GM18868 (cell line): ENCODE results near the gene TMBIM4.

Experiments used
- ATAC-seq: cut with Tn5 transposase; IDR thresholded peaks from one replicate; pipeline ENCODE4 v1.9.1; 2021; ENCODE audit warnings: mild to moderate bottlenecking, moderate library complexity; ENCODE audit not compliant: unreplicated experiment

Gene TMBIM4

DNA sequence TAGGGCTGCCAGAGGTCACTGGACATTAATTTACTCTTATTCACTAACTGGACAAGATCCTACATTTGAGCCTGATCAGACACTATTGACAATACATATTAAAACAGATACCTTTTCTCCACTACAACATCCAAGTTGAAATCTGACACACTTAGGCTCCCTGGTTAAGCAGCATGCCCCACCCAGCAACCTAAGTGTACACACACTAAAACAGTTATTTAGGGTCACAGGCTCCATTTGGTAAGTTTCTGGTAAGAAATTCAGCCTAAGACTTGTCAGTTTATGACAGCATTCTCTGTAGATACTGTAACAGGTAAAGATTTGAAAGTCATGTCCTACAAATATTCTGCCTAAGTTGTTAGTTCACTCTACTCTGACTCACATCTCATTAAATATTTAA is 27.0 kb downstream of the TMBIM4 start:
- ATAC-seq = no peak

DNA sequence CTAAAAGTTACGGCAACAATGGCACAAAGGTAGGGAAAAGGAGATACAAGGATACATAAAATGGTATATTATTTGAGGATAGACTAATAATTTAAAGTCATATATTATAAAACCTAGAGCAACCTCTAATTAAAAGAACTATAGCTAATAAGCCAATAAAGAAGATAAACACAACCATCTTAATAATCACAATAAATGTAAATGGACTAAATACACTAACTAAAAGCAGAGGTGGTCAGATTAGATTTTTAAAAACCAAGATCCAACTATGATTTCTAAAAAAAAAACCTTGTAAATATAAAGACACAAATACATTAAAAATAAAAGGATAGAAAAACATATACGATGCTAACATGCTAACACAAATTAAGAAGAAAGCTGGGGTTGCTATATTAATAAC is 28.5 kb downstream of the TMBIM4 start:
- no peak for ATAC-seq

DNA sequence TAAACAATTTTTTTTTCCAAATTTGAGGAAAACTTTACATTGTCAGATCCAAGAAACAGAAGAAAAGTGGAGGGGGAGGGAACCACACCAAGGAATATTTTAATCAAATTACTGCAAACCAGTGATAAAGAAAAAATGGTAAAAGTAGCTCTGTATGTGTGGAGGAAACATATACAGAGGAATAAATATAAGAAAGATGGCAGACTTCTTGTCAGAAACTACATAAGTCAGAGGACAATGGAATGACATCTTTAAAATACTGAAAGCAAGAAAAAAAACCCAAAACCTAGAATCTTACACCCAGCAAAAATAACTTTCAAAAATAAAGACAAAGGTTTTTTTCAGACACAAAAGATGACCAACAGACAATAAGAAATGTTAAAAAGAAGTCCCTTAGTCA is 29.1 kb downstream of the TMBIM4 start:
- ATAC-seq = no peak

DNA sequence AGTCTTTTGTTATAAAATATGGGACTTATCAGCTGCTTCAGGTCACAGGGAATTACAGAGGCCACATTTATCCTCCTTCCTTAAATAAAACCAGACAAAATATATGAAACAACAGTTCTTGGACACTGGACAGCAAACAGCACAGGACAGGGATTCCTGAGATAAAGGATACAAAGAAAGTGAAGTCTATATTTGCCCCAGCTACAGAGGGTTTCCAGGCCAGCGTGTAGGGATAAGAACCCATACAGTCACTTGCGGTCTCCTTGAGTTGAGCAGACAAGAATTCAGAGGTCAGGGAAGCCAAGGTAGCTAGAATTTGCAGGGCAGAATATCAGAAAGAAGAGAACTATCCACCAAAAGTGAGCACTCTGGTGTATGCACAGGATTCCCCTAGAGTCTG is 30.5 kb downstream of the TMBIM4 start:
- no peak for ATAC-seq

DNA sequence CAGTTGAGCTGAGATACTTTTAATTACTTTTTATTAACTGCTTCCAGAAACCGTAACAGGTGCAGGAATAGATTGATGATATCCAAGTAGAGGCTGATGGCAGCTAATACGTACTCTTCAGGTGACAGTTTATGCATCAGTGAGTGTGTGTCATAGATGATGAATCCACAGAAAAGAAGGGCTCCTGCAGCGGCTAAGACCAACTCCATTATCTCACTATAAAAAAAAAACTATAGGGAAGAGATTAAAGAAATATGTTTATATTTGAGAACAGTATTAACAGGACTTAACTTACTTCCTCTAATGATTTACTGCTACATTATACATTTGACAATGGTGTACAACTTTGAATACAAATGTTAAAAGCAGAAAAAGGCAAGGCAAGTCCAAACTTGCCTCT is 31.9 kb downstream of the TMBIM4 start:
- ATAC-seq = no peak

DNA sequence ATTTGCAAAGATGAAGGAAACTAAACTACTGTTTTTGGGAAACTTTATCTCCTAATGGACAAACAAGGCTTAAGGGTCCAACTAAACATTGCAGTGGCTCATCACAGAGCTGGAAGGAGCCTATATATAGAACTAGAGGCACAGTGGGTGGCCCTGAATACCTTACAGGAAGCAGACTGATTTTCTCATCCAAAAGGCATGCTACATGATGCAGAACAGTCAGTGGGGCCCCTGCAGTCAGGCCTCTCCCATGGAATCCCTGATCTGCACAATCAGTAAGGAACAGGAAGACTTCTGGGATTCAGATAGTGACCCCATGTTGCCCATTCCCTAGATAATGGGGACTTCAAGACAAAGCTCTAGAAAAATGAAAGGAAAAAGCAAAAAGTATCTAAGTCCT is 37.4 kb downstream of the TMBIM4 start:
- ATAC-seq = no peak

DNA sequence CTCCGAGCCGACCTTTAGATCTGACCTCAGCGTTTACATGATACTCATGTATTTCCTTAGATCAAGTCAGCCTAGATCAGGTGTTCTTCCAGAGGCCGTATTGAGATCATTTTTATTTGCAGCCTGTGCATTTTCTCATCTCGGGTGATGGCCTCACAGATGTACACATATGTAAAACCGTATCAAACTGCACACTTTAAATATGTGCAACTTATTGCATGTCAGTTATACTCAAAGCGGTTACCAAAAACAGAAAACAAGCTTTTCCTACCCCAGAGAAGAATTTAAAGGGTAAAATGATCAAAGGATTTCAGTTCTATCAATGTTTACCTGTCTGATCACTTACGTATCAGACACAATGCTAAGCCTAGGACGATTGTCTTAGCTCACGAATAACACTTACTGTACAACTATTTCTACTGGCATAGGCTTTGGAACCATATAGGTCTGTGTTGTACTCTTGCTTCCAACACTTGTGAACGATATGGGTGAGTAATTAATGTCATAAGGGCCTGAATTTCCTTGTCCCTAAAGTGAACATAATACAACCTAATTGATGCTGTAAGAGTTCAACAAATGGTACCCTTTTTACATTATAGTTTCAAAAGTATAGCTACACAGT is 38.6 kb downstream of the TMBIM4 start:
- no peak for ATAC-seq

DNA sequence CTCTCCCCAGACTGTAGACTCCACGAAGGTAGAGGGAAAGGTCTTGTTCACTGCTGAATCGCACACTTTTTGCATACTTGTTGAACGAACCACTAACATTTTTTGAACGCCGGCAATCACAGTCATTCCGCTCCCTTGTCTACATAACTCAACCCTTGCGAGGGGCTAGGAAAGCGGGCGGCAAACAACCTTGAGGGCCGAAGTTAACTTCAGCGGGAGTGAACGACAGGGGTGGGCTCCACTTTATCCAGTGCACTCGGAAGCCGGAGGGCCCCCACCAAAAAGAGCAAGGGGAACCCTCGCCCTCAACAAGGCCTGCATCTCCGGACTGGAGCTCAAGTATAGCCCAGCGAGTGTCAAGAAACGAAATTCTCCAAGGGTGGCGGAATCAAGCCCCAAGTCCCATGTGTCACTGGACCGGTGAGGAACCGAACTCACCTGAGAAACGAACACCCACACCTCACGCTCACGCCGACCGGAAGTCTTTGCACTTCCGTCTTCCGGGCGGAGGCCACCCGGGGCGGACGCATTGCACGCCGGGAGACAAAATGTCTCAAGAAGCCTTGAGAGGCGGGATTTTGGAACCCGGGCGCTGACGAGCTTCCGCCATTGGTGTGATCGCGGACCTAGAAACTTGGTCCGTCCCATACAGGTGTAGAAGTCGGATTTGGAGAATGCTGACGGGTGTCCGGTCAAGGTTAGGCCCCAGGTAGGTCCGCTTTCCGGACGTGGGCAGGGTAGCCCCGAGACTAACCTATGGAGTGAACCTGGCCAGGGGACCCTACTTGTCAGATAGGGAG is 39.3 kb downstream of the TMBIM4 start, which contains the start of gene LLPH:
Gene LLPH, minus strand, starts transcription at position 484 of the 800 bp plus-strand sequence. CDS start 1,644 bp downstream, outside the sequence.
- peak; percentile 97 for ATAC-seq

DNA sequence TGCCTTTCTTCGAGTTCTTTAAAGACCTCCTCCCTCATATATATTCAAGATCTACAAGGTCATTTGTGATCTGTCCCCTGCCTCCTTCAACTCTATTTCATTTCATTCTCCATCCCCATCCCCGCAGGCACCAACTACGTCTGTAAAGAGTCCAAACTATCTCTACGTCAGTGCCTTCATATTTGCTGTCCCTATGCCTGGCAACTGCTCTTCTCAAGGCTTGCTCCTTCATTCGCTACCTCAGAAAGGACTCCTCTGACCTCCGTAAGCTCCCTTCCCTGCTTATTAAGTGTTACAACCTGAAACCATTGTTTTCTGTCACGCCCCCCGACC is 39.9 kb downstream of the TMBIM4 start:
- ATAC-seq = no peak

DNA sequence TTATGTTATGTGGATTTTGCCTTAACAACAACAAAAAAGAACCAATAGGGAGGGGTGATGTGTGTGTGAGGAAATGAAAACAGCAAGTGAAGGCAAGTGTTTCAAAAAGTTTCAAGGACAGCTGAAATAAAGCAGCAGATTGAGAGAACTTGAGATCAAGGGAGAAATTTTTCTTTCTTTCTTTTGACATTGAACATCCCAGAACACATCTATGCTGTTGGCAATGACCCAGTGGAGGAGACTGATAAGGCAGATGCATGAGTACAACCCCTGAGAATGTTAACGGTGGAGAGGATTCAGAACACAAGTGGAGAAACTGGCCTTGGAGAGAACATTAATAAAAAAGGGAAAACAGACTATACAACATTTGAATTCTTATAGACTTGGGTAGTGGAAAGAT is 42.1 kb downstream of the TMBIM4 start:
- ATAC-seq = no peak

DNA sequence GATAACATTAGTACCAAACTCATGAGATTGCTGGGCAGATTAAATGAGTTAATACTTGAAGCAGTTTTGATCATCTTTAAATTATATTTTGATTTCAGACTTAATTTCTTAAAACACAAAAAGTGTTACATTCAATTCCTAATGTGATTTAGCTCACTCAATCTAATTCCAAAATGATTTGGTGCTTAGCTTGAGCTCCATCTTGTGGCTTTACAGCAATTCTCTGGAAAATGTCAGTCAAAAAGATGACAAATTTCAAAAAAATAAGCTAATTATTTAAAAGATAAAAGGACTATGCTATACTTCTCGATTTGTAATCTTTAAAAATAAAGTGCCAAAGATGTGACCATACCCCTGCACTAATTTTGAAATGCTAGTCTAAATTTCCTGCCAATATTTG is 49.3 kb downstream of the TMBIM4 start:
- ATAC-seq = no peak

DNA sequence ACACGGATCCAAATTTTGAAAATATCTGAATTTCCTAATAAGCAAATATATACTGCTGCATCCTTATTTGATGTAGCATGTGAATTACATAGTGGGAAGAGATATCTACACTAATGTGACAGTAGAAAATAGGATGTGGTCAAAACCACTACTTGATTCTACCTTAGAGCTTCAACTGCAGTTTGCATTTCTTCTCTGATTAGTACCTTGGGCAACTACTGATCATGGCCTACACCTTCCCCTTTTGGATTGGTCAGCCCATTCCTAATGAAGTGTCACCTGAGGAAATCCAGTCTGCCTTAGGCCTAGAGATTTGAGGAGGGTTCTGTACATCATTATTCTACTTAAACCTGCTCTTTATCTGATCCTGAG is 49.9 kb downstream of the TMBIM4 start:
- ATAC-seq = peak; percentile 69

DNA sequence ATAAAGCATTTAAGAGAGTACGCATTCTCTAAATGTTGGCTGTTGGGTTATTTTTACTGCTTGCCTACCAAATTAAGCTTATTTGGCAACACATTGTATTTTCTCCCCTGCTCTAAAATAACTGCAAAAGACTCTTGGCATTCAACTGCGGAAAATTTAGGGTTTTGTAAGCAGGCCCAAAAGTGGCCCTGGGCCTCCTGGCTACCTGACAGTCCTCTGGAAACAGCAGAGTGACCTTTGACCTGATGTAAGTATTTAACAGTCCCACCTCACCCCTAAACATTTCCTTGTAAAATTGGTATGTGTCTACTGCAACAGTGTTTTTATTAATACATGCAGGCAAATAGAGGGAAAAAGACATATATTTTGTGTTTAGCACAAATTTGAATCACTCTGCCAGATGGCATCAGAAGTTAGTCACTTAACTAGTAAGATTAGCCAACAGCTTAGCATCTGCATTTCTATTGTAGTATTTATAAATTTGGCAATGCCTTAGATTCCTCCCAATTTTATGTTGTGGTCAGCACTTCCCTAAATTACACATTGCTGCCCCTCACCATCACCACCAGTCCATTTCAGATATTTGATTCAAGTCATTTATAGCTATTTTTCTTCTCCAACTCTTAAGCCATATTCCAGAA is 50.4 kb downstream of the TMBIM4 start:
- ATAC-seq = no peak

DNA sequence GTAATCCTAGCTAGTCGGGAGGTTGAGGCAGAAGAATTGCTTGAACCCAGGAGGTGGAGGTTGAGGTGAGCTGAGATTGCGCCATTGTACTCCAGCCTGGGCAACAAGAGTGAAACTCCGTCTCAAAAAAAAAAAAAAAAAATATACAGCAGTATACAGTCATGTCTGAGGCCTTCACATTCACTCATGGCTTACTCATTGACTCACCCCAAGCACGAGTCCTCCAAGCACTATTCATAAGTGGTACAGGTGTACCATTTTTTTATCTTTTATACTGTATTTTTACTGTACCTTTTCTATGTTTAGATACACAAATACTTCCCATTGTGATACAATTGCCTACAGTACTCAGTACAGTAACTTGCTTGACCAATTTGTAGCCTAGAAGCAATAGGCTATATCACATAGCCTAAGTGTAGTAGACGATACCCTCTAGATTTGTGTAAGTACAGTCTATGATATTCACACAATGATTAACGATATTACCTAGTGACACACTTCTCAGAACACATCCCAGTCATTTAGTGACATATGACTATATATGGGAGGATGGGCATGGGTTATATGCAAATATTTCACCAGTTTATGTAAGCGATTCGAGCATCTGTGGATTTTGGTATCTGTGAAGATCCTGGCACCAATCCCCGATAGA is 51.4 kb downstream of the TMBIM4 start:
- no peak for ATAC-seq

DNA sequence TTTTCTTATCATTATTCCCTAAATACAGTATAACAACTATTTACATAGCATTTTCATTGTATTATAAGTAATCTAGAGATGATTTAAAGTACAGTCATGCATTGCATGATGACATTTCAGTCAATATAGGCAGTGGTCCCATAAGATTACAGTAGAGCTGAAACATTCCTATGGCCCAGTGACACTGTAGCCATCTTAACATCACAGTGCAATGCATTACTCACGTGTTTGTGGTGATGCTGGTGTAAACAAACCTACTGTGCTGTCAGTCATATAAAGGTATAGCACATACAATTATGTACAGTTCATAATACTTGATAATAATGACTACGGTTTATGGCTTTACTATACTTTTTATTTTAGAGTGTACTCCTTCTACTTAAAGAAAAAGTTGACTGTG is 52.6 kb downstream of the TMBIM4 start:
- no peak for ATAC-seq

DNA sequence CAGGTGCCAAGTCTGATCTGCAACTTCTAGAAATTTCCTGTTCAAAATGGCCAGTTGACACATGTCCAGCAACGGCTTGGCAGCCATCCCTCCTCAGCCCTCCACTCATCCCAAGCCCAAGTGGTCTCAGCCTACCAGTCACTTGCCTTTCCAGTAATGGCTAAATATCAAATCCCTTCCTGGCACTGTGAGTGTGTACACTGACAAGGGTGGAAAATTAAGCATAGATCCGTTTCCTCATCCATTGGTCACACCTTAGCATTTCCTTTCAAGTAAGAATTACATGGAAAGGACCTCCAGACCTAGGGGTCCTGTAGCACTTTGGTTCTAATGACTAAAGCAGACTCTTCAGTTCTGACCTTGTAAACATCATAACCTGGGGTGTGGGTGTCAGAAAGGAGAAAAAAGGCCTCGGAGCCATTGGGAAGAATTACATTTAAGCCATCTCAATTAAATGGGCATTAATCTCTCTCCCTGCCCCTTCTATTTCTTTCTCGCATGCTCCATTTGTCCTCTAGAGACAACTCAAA is 54.7 kb downstream of the TMBIM4 start:
- no peak for ATAC-seq

DNA sequence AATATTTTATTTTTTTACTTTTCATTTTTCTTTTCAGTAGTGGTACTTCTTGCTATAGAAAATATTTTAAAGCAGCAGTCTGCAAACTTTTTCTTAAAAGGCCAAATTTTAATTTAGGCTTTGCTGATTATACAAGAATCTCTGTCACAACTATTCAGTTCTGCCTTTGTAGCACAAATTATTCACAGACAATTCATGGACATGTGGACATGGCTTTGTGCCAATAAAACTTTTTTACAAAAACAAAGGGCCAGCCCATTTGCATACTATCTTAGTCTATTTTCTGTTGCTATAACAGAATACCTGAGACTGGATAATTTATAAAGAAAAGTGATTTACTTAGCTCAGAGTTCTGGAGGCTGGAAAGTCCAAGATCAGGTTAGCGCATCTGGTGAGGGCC is 56.3 kb downstream of the TMBIM4 start:
- no peak for ATAC-seq

DNA sequence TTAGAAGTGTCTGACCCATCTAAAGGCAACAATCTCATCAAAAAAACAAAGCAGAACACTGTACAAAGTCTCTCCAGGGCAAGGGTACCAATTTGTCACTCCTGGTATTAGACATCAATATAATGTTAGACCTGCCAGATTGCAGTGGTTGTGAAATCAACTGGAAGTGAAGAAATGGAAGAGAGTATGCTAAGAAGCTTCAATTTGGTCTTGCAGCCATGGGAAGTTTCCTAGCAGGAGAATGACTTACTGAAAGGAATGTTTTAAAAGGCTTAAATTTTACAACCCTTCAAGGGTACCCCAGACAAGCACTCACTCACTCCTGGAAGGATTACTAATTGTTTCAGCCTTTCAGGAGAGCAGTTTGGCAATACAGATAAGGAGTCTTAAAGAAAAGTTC is 58.2 kb downstream of the TMBIM4 start:
- ATAC-seq = no peak

DNA sequence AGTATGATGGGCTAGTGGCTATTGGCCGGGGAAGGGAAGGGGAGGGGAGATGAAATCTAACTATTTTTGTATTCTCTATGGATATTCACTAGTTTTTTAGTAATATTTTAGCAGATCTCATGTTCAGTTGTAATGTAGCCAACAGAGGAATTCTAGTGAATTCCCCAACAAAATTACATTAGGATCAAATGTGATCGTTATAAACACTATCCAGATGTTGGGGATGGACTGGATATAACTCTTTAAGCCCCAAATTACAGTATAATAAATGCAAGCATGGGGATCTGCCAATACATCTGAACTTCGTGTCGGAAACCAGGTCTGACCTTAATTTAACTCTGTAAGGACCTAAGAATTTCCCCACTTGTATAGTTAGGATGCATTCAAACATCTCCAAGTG is 60.7 kb downstream of the TMBIM4 start:
- ATAC-seq = no peak

DNA sequence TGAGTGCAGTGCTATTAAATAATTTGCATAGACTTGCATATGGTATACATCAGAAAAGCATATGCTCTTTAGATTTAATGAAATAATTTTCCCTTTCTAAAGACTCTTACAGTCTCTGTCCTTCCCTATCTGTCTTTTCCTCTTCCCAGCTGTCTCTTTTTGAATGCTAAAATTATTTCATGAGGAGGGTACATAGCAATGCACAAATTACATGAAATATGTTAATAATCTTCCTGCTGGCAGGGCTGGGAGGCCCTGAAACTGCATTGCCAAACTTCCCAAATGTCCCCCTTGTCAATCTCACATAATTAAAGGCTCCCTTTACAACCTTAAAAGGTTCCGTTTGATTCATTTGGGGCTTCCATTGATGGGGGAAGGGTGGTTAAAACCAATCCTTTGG is 61.4 kb downstream of the TMBIM4 start:
- no peak for ATAC-seq

DNA sequence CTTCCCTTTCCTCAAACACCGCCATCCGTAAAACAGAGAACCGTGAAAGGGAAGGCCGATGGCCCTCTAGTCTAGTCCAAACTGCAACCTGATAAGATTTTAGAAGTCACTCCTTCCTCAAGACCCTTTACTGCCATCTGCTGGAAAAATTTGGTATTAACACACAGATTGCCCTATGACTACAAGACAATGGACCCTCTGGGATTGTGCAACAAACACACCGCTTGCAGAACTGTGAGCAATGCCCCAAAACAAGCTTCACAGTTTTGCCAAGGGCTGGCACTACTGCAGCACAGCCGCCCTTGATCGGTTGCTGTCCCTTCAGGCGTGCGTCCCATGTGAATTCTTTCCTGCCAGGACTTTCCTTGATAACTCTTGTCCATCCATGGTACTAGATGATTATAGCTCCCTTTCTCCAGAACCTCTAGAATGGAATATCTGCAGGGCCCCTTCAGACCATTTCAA is 62.3 kb downstream of the TMBIM4 start:
- ATAC-seq = peak; percentile 90
